GM21367 (cell line): ENCODE data around the gene HSPBAP1.
"Not testable (repeated sequence)": the region's sequence is repeated elsewhere in the genome, so short reads cannot be mapped to it uniquely, and the experiment has no call there.

Experiments
- ATAC-seq: cut with Tn5 transposase; IDR thresholded peaks from one replicate; pipeline ENCODE4 v1.9.1; 2021; ENCODE audit not compliant: unreplicated experiment

The HSPBAP1 gene

GRCh38 chr3:122785231-122785630, 8.4 kb downstream of the HSPBAP1 start:
- no peak for ATAC-seq

- no peak for ATAC-seq
These were observed 9.2 kb downstream of the HSPBAP1 start for GRCh38 chr3:122784436-122784835.

GRCh38 chr3:122782804-122783203, 10.8 kb downstream of the HSPBAP1 start:
- ATAC-seq = no peak

GRCh38 chr3:122777563-122777962, 16.1 kb downstream of the HSPBAP1 start:
- no peak for ATAC-seq

- ATAC-seq = no peak
These were observed 16.8 kb downstream of the HSPBAP1 start for GRCh38 chr3:122776675-122777468.

GRCh38 chr3:122774564-122774963, 19.1 kb downstream of the HSPBAP1 start:
- ATAC-seq = no peak

- no peak for ATAC-seq
These were observed 19.6 kb downstream of the HSPBAP1 start for GRCh38 chr3:122773944-122774509.

- no peak for ATAC-seq
These were observed 20.8 kb downstream of the HSPBAP1 start for GRCh38 chr3:122772827-122773226.

- ATAC-seq = no peak
These were observed 23.0 kb downstream of the HSPBAP1 start for GRCh38 chr3:122770521-122771202.

- ATAC-seq = no peak
These were observed 25.9 kb downstream of the HSPBAP1 start for GRCh38 chr3:122767540-122768372.

- ATAC-seq = no peak
These were observed 27.2 kb downstream of the HSPBAP1 start for GRCh38 chr3:122766430-122766829.

GRCh38 chr3:122760453-122761271, 33.0 kb downstream of the HSPBAP1 start:
- ATAC-seq = no peak

GRCh38 chr3:122758877-122759560, 34.6 kb downstream of the HSPBAP1 start:
- no peak for ATAC-seq

- ATAC-seq = no peak
These were observed 38.1 kb downstream of the HSPBAP1 start for GRCh38 chr3:122755491-122755890.

GRCh38 chr3:122754929-122755328, 38.7 kb downstream of the HSPBAP1 start:
- ATAC-seq = no peak

GRCh38 chr3:122748347-122748746, 45.3 kb downstream of the HSPBAP1 start:
- ATAC-seq = no peak

GRCh38 chr3:122747295-122747694, 46.3 kb downstream of the HSPBAP1 start:
- not testable (repeated sequence) for ATAC-seq

- ATAC-seq = no peak
These were observed 48.1 kb downstream of the HSPBAP1 start for GRCh38 chr3:122745369-122746021.

GRCh38 chr3:122743581-122744120, 50.0 kb downstream of the HSPBAP1 start:
- ATAC-seq = no peak
